Activated naive CD4-positive, alpha-beta T cell treated with anti-CD3 and anti-CD28 coated beads, Interleukin-2, amount 50 U/mL, for 72 hours (primary cell): Measurements from ENCODE around the gene CDC42. TPM values are rescaled to one million over a fixed set of nuclear protein-coding genes. Genes with fewer than 3 reads are reported as not detected.
A peak's percentile ranks its signal among the peaks of the same experiment; 100 is the strongest.
"Not testable (repeated sequence)": the region's sequence is repeated elsewhere in the genome, so short reads cannot be mapped to it uniquely, and the experiment has no call there.

Source experiments
- ATAC-seq, 2 donors: fragments of 150-1000 bp; cut with Tn5 transposase; 2 replicates each; pipeline ENCODE4 v1.10.0; 2021; ENCODE audit warnings: mild to moderate bottlenecking in 2 of 2, moderate library complexity in 2 of 2
- DNase-seq, 2 donors: peaks; one replicate each; pipeline ENCODE4 v3.0.0; 2021 to 2022; ENCODE audit warnings: low spot score in 2 of 2
- H3K27ac Mint-ChIP-seq, 2 donors: one replicate each; pipeline ENCODE4 v1.8.0; 2022; ENCODE audit warnings: mild to moderate bottlenecking in 2 of 2, mixed read lengths in 2 of 2
- H3K36me3 Mint-ChIP-seq, 2 donors: one replicate each; pipeline ENCODE4 v1.8.0; 2022; ENCODE audit warnings: mixed read lengths in 2 of 2
- H3K9me3 Mint-ChIP-seq, 2 donors: one replicate each; pipeline ENCODE4 v1.8.0; 2022; ENCODE audit warnings: mixed read lengths in 2 of 2
- total RNA-seq, 2 donors: library from RNA; stranded (reverse); gene quantifications; one replicate each; pipeline ENCODE4 v1.2.3, GENCODE V29; 2022

CDC42 gene
- total RNA-seq, 2 donors from 2014 or later: 266 to 331 TPM

DNA sequence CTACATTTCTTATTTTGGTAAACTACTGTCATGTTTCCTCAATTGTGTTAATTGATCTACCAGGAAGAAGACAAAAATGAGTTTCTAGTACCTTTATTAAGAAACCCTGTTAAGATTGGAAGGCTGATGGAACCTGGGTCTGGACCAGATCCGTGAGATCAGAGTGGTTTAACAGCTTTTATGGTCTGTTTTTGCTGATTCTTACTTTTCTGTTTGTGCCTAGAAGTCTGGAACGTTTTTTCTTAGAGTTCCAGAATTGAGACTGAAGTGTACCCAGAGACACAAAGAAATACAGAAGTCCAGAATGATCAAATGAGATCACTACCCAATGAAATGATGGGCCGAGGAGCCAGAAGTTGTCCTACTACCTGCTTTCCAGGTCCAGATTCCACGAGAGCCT, 22.5 kb upstream of the CDC42 start:
- Mint-ChIP-seq H3K9me3 (no peaks in the 10 kb centered on the region), H3K36me3 (peaks cover 8 to 9% of the 10 kb centered on the region in 2 donors), H3K27ac (peak overlapping the region in 1 of 2 donors; percentile 3)
- DNase-seq (no peak), ATAC-seq (no peak)

DNA sequence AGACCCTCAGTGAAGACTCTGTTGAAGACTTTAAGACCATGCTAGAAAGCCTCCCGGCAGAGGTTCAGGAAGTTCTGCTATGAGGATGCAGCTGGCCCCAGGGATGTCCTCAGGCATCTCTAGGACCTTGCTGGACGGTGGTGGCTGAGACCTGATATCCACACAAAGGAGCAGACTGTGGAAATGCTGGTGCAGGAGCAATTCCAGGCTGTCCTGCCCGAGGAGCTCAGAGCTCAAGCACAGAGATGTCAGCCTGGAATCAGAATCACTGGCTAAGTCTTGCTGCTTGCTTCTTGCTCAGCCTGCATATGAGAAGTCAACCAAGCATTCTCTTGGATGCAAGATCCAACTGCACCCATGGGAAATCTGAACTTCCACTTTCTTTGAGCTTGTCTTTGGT, 22.0 kb upstream of the CDC42 start:
- Mint-ChIP-seq H3K36me3 (peaks cover 7% of the 10 kb centered on the region in 2 donors), H3K27ac (no peak overlapping the region), H3K9me3 (no peaks in the 10 kb centered on the region)
- DNase-seq (no peak), ATAC-seq (no peak)

DNA sequence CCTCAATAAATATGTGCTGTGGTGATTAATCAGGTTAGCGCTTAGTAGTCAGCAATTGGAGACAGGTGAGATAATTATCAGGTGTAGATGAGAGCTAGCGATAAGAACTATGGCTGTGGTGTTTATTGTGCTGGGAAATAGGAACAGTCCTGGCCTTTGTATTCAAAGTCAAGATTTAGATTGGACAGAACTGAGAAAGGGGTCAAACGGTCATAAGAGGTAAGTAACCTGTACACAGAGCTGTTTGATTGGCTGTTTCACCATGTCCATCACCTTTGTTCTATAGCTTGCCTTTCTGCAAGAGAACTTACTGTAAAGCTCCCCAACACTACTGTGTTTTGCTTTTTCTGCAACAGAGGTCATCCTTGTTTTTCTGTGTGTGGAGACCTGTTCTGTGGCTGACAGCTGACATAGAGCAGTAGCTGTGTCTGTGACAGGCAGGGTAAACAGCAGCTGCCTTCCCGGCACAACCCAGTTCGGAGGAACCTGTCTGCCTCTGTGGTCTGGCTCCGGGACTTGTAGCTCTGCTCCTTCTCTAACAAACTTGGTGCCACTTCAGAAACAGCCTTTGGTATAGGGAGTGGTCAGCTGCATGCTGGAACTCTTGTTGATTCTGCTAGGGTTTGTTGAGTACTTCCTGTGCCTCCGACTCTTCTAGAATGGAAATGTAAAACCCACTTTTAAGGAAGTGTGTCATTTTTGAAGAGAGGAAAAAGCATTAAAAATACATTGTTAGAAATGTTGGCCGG, 21.1 kb upstream of the CDC42 start:
- Mint-ChIP-seq H3K36me3 (no peaks in the 10 kb centered on the region), H3K9me3 (no peaks in the 10 kb centered on the region), H3K27ac (peak overlapping the region; percentile 86 to 94)
- DNase-seq: peak in 1 of 2 donors; percentile 45
- peak; percentile 73 to 89 for ATAC-seq

DNA sequence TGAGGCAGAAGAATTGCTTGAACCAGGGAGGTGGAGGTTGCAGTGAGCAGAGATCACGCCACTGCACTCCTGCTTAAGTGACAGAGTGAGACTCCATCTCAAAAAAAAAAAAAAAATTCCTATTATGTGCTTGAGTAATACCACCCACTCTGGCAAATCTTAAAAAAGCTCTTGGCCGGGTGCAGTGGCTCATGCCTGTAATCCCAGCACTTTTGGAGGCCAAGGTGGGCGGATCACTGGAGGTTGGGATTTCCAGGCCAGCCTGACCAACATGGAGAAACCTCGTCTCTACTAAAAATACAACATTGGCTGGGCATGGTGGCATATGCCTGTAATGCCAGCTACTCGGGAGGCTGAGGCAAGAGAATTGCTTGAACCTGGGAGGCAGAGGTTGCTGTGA, 17.7 kb upstream of the CDC42 start:
- H3K27ac Mint-ChIP-seq, DNase-seq, H3K36me3 Mint-ChIP-seq, ATAC-seq, H3K9me3 Mint-ChIP-seq: not testable (repeated sequence)

DNA sequence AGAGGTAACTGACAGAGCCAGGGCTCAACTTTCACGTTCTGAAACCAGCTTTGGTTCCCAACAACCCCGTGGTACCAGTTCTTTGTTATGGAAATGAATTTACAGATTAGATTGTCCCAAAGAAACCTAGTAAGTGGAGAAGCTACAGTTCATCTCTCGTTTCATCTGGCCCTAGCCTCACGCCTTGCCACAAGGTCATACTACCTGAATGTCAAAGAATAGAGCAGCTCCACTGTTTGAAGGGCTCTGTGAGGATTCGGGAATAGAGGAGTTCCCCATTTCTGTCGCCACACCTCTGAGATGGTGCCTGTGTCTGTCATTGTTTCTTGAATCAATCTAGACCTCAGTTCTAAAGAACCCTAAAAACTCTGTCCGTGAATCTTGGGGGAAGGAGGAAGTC, 15.0 kb upstream of the CDC42 start:
- Mint-ChIP-seq H3K9me3 (peaks cover 5% of the 10 kb centered on the region in 2 donors), H3K36me3 (peaks cover 0 to 6% of the 10 kb centered on the region in 2 donors), H3K27ac (peak overlapping the region in 1 of 2 donors; percentile 97)
- DNase-seq: no peak
- no peak for ATAC-seq

DNA sequence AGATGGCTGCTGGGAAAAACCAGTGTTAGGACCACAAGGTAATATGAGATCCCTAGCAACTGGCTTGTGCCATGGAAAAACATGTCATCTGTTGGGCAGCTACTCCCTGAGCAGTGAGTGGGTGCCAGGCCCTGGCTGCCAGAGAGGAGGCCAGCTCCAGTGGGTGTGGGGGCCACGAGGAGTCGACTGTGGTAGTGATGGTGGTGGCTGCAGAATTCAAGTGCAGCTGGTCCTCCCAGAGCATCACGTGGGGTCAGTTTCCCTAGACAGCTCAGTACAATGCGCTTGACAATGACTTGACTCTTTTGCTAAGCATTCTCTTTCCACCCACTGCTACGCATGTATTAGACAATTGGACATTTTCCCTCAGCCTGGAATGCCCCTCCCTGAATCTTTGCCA, 14.5 kb upstream of the CDC42 start:
- H3K9me3 Mint-ChIP-seq: peaks cover 5% of the 10 kb centered on the region in 2 donors
- H3K27ac Mint-ChIP-seq: peak overlapping the region; percentile 97 to 98
- no peak for DNase-seq
- H3K36me3 Mint-ChIP-seq: peaks cover 0 to 6% of the 10 kb centered on the region in 2 donors
- no peak for ATAC-seq

DNA sequence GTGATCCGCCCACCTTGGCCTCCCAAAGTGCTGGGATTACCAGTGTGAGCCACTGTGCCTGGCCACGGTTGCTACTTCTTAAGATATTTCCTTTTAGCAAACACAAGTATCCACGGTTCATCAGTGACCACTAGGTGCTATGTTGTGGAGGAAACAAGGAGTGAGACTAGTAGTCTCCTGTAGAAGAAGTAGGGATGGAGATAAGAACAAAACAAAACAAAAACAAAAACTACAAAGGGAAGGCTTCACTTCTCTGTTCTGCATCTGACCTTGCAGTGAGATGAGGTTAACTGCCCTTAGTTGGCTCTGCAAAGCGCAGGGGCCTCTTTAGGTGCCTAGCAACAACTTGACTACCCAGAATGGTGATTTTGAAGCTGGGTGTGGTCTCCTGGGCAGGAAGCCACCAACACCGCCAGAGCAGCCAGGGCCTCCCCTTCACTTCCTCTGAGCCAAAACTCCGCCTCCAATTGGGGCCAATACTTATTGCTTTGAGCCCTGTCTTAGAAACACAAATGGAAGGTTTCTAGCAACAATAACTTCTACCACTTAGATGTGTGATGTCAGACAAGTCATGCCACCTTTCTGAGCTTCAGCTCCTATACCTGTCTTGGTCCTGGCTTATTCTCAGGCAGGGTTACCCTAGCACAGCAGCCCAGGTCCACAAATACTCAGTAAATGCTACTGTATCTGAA, 12.8 kb upstream of the CDC42 start:
- H3K36me3 Mint-ChIP-seq: peaks cover 0 to 6% of the 10 kb centered on the region in 2 donors
- peak overlapping the region; percentile 97 to 98 for H3K27ac Mint-ChIP-seq
- DNase-seq: peak; percentile 84 to 88
- ATAC-seq: peak; percentile 97 to 99
- peaks cover 5% of the 10 kb centered on the region in 2 donors for H3K9me3 Mint-ChIP-seq

DNA sequence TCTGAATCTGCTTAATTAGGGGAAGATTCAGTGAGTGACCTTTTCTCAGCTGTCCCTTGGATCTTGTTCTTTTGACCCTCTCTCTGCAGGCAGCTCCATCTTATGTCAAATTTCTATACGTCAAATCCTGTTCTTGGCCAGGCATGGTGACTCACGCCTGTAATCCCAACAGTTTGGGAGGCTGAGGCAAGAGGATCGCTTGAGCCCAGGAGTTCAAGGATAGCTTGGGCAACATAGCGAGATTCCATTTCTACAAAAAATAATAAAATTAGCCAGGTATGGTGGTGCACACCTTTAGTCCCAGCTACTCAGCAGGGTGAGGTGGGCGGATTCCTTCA, 12.3 kb upstream of the CDC42 start:
- ATAC-seq (no peak), DNase-seq (no peak)
- Mint-ChIP-seq H3K36me3 (peaks cover 0 to 9% of the 10 kb centered on the region in 2 donors), H3K27ac (peak overlapping the region; percentile 97 to 98), H3K9me3 (peaks cover 6 to 8% of the 10 kb centered on the region in 2 donors)

DNA sequence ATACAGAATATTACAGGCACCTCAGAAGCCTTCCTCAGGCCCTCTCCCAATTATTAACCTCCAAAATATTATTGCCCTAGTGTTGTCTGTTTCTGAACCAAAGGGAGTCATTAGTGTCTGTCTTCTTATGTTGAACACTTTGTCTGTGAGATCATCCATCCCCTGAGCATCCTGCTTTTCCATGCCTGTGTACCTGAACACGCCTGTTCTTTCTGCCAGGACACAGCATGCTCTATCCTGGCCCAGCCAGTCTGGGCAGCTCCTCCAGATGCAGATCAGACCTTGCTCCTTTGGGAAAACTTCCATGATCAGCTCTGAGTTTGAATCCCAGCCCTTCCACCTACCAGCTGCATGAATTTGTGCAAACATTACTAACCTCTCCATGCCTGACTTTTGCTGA, 11.0 kb upstream of the CDC42 start:
- Mint-ChIP-seq H3K27ac (peak overlapping the region; percentile 85 to 97), H3K9me3 (peaks cover 10 to 11% of the 10 kb centered on the region in 2 donors), H3K36me3 (peaks cover 0 to 14% of the 10 kb centered on the region in 2 donors)
- ATAC-seq (no peak), DNase-seq (no peak)

DNA sequence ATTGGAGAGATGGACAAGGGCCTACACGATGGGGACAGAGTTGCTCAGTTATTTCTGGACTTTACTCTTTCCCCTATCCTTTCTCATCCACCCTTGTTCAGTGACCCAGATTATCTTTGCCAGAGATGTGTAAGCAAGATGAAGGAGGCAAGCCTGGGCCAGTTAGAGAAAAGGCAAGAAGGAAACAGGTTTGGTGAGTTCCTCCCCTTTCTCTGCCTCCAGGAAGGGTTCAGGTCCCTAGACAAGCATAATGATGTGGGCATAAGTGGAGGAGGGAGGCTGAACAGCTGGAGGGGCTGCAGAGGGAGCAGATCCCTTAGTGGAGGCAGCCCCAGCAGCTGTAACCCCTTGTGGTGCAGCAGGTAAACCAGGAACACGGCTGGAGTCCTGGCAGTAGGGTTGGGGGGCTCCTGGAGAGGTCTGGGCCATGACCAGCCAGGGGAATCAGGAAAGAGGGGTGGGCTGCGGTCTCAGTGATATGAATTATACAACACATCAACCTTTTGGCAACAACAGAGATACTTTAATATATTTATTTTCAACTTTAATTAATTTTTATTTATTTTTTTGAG, 9.2 kb upstream of the CDC42 start:
- H3K9me3 Mint-ChIP-seq: peaks cover 10 to 11% of the 10 kb centered on the region in 2 donors
- peak overlapping the region in 1 of 2 donors; percentile 72 for H3K27ac Mint-ChIP-seq
- ATAC-seq (no peak), DNase-seq (no peak)
- peaks cover 0 to 13% of the 10 kb centered on the region in 2 donors for H3K36me3 Mint-ChIP-seq

DNA sequence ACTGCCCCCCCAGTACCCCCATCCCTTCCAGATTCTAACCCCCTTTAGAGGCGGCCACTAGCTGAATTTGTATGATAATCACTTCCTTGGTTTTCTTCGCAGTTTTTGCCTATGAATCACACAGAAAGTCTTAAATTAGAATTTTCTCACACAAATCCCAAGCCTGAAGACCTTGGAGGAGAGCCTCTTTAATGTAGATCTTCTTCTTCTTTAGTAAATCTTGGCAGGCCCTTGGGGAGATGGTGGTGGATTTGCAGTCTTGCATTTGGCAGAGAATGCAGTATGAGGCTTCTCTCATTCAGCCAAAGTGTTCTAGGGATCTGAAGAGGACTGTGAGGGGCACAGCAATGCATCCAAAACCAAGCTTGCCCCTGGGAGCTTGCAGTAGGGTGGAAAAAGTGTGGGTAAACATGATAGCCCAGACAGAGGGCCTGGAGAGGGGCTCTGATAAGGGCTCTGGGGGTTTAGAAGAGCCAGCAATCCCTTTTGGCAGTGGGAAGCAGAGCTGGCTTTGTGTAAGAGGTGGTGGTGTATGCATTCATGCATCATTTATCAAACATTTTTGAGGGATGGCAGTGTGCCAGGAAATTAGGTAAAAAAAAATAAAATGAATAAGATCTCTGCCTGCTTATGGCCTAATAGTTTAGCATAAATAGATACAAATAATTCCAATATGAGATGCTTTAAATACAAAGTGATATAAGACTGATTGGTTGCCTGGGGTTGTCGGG, 7.7 kb upstream of the CDC42 start:
- H3K36me3 Mint-ChIP-seq: peaks cover 0 to 8% of the 10 kb centered on the region in 2 donors
- DNase-seq: no peak
- ATAC-seq: no peak
- peak overlapping the region in 1 of 2 donors; percentile 55 for H3K27ac Mint-ChIP-seq
- peaks cover 5 to 6% of the 10 kb centered on the region in 2 donors for H3K9me3 Mint-ChIP-seq

DNA sequence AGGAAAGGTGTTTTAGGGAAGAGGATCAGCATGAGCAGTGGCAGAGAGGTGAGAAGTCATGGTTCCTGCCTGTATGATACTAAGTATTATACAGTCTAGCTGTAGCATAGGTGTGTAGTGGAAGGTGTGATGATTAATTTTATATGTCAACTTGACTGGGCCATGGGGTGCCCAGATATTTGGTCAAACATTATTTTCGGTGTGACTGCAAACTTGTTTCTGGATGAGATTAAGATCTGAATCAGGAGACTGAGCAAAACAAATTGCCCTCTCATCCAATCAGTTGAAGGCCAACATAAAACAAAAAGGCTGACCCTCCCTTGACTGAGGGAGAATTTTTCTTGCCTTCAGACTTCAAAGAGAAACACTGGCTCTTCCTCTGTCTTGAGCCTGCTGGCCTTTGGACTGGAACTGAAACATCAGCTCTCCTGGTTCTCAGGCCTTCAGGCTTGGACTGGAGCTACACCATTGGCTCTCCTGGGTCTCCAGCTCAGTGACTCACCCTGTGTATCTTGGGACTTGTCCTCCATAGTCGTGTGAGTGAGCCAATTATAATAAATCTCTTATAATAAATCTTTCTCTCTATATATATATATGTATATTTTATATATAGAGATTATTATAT, 6.8 kb upstream of the CDC42 start:
- DNase-seq (no peak), ATAC-seq (no peak)
- Mint-ChIP-seq H3K9me3 (peaks cover 5 to 6% of the 10 kb centered on the region in 2 donors), H3K27ac (peak overlapping the region in 1 of 2 donors; percentile 55), H3K36me3 (peaks cover 0 to 8% of the 10 kb centered on the region in 2 donors)

DNA sequence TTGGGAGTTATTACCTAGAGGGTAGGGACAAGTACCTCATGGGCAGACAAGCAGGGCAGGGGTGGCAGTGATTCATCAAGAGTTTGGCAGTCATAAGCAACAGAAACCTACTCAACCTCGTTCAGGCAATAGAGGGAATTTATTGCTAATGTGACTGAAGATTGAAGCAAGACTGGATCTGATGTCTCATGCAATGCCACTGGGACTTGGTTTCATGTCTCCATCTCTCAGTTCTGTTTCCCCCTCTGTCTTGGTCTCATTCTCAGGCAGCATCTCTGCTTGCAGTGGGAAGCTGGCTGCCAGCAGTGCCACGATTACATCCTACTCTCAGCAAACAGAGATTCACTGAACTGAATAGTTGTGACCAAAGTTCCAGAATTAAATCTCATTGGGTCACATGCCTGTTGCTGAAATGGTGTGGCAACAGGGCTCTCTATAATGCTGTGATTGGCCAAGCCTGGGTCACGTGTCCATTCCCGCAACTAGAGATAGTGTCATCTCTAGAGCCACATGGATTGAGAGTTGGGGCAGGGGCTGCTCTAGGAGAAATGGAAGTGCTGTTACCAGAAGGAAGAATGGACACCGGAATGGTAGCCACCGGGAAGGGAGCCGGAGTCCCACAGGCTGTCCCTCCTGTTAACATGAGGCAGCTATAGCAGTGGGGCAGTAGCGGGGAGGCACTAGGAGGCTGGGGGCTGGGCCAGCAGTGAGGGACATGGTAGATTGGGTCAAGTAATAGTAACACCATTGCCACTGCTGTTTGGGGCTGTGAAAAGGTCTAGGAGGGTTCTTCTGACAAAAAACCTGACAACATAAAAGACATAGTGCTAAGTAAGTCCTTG, 3.9 kb upstream of the CDC42 start:
- Mint-ChIP-seq H3K27ac (peak overlapping the region; percentile 87 to 92), H3K36me3 (peaks cover 3 to 12% of the 10 kb centered on the region in 2 donors), H3K9me3 (peaks cover 5 to 6% of the 10 kb centered on the region in 2 donors)
- peak; percentile 38 to 63 for DNase-seq
- ATAC-seq: peak; percentile 59 to 72

DNA sequence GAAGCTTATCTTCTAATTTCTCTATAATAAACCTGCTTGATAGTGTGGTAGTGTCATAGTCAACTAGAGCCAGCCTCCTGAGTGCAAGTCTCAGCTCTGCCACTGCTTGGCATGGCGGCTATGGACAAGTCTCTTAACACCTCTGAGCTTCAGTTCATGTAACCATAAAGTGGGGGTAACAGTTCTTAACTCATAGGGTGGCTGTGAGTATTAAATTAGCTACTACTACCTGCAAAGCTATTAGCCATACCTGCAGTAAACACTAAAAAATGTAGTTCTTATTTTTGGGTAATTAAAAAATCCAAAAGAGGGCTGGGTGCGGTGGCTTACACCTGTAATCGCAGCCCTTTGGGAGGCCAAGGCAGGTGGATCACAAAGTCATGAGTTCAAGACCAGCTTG, 2.2 kb upstream of the CDC42 start:
- Mint-ChIP-seq H3K36me3 (peaks cover 5 to 24% of the 10 kb centered on the region in 2 donors), H3K27ac (no peak overlapping the region), H3K9me3 (peaks cover 2 to 3% of the 10 kb centered on the region in 2 donors)
- ATAC-seq: no peak
- DNase-seq: no peak

DNA sequence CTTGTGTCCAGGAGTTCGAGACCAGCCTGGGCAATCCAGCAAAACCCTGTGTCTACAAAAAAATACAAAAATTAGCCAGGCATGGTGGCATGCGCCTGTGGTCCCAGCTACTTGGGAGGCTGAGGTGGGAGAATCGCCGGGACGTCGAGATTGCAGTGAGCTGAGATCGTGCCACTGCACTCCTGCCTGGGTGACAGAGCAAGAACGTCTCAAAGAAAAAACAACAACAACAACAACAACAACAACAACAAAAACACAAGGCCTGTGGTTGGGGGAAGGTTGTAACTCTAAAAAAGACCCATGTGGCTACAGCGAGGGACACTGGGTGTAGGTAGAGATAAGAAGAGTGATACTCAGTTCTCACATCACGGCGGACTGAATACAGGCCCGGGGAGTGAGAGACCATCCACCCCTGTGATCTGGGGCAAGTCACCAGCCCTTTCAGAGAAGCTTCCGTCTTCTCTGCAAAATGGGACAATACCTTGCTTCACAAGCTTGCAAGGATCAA, 848 bp upstream of the CDC42 start:
- DNase-seq (no peak), ATAC-seq (no peak)
- peaks cover 5 to 33% of the 10 kb centered on the region in 2 donors for H3K36me3 Mint-ChIP-seq
- H3K27ac Mint-ChIP-seq: peak overlapping the region; percentile 96 to 100
- no peaks in the 10 kb centered on the region for H3K9me3 Mint-ChIP-seq
